Stomach smooth muscle (tissue), 2 donors: ENCODE measurements around the gene CD300H.
"Not testable (repeated sequence)": the region's sequence is repeated elsewhere in the genome, so short reads cannot be mapped to it uniquely, and the experiment has no call there.

Source experiments
- H3K27ac ChIP-seq: one replicate; pipeline ENCODE4 v1.7.0; 2013; ENCODE audit warnings: mild to moderate bottlenecking, low read length, inconsistent platforms
- H3K27me3 ChIP-seq, 2 donors: one replicate each; pipeline ENCODE4 v1.7.0; 2013; ENCODE audit warnings: low read length in 2 of 2; ENCODE audit not compliant: insufficient read depth in 2 of 2, control insufficient read depth in 1 of 2
- H3K36me3 ChIP-seq, 2 donors: one replicate each; pipeline ENCODE4 v1.7.0; 2013; ENCODE audit warnings: low read length in 2 of 2; ENCODE audit not compliant: control insufficient read depth in 2 of 2, insufficient read depth in 2 of 2
- H3K4me1 ChIP-seq: one replicate; pipeline ENCODE4 v1.7.0; 2013; ENCODE audit warnings: low read length; ENCODE audit not compliant: control insufficient read depth, insufficient read depth
- H3K4me3 ChIP-seq, 2 donors: one replicate each; pipeline ENCODE4 v1.7.0; 2013; ENCODE audit warnings: low read length in 2 of 2
- H3K9ac ChIP-seq, 2 donors: one replicate each; pipeline ENCODE4 v1.7.0; 2013; ENCODE audit warnings: low read length in 2 of 2, mild to moderate bottlenecking in 1 of 2
- H3K9me3 ChIP-seq, 2 donors: one replicate each; pipeline ENCODE4 v1.7.0; 2013; ENCODE audit warnings: low read length in 2 of 2; ENCODE audit not compliant: control insufficient read depth in 2 of 2
- donor health status: healthy.
- donor health status: Pancreatic carcinoma.

CD300H gene

DNA sequence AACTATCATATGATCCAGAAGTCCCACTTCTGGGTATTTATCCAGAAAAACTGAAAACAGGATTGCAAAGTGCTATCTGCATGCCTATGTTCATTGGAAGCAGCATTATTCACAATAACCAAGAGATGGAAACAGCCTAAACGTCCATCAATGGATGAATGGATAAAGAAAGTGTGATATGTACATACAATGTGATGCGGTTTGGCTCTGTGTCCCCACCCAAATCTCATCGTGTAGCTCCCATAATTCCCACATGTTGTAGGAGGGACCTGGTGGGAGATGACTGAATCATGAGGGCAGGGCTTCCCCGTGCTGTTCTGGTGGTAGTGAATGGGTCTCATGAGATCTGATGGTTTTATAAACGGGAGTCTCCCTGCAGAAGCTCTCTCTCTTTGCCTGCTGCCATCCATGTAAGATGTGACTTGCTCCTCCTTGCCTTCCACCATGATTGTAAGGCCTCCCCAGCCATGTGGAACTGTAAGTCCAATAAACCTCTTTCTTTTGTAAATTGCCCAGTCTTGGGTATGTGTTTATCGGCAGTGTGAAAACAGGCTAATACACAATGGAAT, 48.8 kb downstream of the CD300H start:
- H3K36me3 ChIP-seq, H3K4me1 ChIP-seq, H3K27ac ChIP-seq, H3K9ac ChIP-seq, H3K4me3 ChIP-seq, H3K27me3 ChIP-seq, H3K9me3 ChIP-seq: not testable (repeated sequence)

DNA sequence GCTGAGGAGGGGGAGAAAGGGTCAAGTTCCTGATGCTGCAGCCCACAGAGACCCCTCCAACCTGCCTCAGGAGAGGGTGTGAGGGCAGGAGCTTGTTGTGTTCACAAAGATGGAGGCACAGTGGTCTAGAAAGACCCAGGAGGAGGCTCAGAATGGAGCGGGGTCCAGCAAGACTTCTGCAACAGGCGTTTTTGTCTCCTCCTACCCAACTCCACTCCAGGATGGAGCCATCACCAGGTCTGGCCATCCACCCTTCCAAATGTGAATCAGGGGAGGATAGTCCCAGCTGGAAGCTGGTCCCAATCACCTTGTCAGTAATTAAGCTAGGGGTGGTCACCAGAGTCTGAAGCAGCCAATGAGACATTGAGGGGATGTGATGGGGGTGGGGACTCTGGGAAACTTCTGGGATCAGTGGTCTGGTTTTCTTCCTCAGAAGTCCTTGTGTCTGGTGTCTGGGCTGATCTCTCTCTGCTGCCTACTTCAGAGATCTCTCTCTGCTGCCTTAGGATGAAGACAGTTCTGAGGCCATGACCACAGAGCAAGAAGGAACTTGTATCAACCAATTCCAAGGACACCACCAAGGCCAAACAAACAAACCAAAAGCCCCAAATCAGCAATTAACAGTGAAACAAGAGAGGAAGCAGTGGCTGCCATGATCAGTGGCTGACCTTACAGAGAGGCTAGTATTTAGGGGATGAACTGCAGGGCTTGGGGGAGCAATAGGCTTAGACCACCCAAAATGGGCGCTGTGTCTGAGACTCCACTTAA, 50.6 kb downstream of the CD300H start:
- Histone ChIP-seq H3K27me3 (peaks cover 0 to 6% of the 10 kb centered on the region in 2 donors), H3K27ac (no peak overlapping the region), H3K9me3 (no peaks in the 10 kb centered on the region), H3K4me1 (no peaks in the 10 kb centered on the region), H3K4me3 (no peak overlapping the region), H3K36me3 (no peaks in the 10 kb centered on the region), H3K9ac (no peak overlapping the region)

DNA sequence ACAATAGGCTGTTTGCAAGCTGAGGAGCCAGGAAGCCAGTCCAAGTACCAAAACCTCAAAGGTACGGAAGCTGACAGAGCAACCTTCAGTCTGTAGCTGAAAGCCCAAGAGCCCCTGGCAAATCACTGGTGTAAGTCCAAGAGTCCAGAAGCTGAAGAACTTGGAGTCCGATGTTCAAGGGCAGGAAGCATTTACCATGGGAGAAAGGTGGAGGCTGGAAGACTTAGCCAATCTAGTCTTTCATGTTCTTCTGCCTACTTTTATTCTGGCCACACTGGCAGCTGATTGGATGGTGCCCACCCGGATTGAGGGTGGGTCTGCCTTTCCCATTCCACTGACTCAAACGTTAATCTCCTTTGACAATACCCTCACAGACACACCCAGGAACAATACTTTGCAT, 51.4 kb downstream of the CD300H start:
- no peak overlapping the region for H3K4me3 ChIP-seq
- no peaks in the 10 kb centered on the region for H3K36me3 ChIP-seq

DNA sequence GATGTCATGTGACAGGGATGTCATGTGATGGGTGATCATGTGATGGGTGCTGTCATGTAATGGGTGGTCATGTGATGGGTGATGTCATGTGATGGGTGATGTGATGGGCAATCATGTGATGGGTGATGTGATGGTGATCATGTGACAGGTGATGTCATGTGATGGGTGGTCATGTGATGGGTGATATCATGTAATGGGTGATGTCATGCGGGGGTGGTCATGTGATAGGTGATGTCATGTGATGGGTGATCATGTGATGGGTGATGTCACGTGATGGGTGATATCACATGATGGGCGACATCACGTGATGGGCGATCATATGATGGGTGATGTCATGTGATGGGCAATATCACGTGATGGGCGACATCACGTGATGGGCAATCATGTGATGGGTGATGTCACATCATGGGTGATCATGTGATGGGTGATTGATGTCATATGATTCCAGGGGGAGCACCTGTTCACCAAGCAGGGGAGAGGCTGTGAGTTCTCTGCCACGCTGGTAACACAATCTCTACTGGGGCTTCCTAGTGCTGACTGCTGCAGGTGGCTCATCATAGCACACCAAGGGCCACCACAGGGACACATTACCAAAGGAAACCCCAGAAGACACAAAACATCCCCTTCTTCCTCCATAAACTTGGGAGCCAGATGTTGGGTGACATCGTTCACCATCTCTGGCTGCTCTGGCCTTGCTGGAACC, 52.5 kb downstream of the CD300H start:
- no peak overlapping the region for H3K9ac ChIP-seq
- H3K27me3 ChIP-seq, result peaks cover 0 to 6% of the 10 kb centered on the region in 2 donors
- H3K4me3 ChIP-seq, result no peak overlapping the region
- no peaks in the 10 kb centered on the region for H3K4me1 ChIP-seq
- H3K36me3 ChIP-seq, result no peaks in the 10 kb centered on the region
- no peak overlapping the region for H3K27ac ChIP-seq
- peaks cover 0 to 2% of the 10 kb centered on the region in 2 donors for H3K9me3 ChIP-seq

More for the DNA sequence above, 51.4 kb downstream of the CD300H start:
- Histone ChIP-seq H3K4me1 (no peaks in the 10 kb centered on the region), H3K27me3 (peaks cover 0 to 6% of the 10 kb centered on the region in 2 donors), H3K9me3 (no peaks in the 10 kb centered on the region), H3K27ac (no peak overlapping the region), H3K9ac (no peak overlapping the region)

DNA sequence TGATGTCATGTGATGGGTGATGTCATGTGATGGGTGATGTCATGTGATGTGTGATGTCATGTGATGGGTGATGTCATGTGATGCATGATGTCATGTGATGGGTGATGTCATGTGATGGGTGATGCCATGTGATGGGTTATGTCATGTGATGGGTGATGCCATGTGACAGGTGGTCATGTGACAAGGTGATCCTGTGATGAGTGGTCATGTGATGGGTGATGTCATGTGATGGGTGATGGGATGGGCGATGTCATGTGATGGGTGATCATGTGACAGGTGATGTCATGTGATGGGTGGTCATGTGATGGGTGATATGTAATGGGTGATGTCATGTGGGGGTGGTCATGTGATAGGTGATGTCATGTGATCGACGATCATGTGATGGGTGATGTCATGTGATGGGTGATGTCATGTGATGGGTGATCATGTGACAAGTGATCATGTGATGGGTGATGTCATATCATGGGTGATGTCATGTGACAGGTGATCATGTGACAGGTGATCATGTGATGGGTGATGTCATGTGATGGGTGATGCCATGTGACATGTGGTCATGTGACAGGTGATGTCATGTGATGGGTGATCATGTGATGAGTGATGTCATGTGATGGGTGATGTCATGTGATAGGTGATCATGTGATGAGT, 53.2 kb downstream of the CD300H start:
- Histone ChIP-seq H3K4me3 (no peak overlapping the region), H3K27ac (no peak overlapping the region), H3K27me3 (peaks cover 0 to 6% of the 10 kb centered on the region in 2 donors), H3K36me3 (no peaks in the 10 kb centered on the region), H3K9me3 (peaks cover 0 to 3% of the 10 kb centered on the region in 2 donors), H3K9ac (no peak overlapping the region), H3K4me1 (no peaks in the 10 kb centered on the region)

DNA sequence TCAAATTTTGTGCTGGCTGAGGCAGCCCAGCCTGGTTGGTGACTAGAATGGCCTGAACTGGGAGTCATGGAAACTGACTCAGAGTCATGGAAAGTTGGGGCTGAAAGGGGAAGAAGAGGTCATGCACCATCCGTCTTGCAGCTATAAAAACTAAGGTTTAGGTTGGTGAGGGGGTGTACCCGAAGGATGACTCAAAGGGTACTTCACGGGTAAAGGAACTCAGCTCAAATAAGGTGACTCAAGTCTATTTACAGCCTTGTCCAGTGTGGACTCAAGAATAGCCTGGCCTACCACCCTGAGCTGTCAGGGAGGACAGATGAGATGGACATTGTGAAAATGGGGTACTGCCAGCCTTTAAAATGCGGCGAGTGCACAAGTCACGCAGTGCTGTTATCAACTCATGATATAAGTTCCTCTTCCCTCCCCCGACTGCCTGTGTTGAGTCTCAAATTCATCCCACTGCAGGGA, 54.7 kb downstream of the CD300H start:
- H3K4me1 ChIP-seq, result no peaks in the 10 kb centered on the region
- H3K9me3 ChIP-seq, result peaks cover 0 to 3% of the 10 kb centered on the region in 2 donors
- H3K4me3 ChIP-seq, result no peak overlapping the region
- H3K36me3 ChIP-seq, result no peaks in the 10 kb centered on the region
- H3K27me3 ChIP-seq, result peaks cover 0 to 6% of the 10 kb centered on the region in 2 donors
- no peak overlapping the region for H3K9ac ChIP-seq
- no peak overlapping the region for H3K27ac ChIP-seq

DNA sequence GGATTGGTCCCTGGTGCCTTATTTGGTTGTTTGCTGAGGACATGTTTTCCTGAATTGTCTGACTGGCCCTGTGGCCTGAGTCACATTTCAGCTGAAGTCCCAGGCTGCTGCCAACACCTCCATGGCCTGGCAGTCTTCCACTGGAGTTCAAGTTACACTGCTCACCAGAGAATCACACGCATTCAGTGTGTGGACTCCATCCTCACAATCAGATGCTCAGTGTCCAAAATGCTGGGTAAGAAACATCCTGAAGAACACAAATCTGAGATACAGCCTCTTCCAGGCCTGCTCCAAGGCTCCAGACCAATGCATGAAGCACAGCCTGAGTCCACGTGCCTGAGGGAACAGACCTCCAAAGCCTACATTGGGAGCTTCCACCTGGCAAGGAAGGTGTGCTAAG, 55.3 kb downstream of the CD300H start:
- Histone ChIP-seq H3K4me1 (no peaks in the 10 kb centered on the region), H3K36me3 (no peaks in the 10 kb centered on the region), H3K27me3 (peaks cover 0 to 6% of the 10 kb centered on the region in 2 donors), H3K9me3 (peaks cover 0 to 3% of the 10 kb centered on the region in 2 donors), H3K27ac (no peak overlapping the region), H3K9ac (no peak overlapping the region), H3K4me3 (no peak overlapping the region)
